Measurements from ENCODE around the gene RP2.

RP2 gene

GRCh38 chrX:46918434-46918833 is 81.6 kb downstream of the RP2 start:
- DNase-seq (ENCODE audit: low read depth, low spot score) = no peak

- DNase-seq (ENCODE audit: low read depth, low spot score) = no peak
Observed at GRCh38 chrX:46920235-46920634, 83.4 kb downstream of the RP2 start.

- no peak for DNase-seq (ENCODE audit: low read depth, low spot score)
Observed at GRCh38 chrX:46922611-46923010, 85.8 kb downstream of the RP2 start.

- no peak for DNase-seq (ENCODE audit: low read depth, low spot score)
Observed at GRCh38 chrX:46927718-46928117, 90.9 kb downstream of the RP2 start.

GRCh38 chrX:46929439-46930261 is 92.8 kb downstream of the RP2 start:
- DNase-seq (ENCODE audit: low read depth, low spot score) = no peak
